ENCODE measurements around the gene NFIA.
A peak's percentile ranks its signal among the peaks of the same experiment; 100 is the strongest.

The NFIA gene

GRCh38 chr1:61093525-61094137, 11.3 kb downstream of the NFIA start:
- TF ChIP-seq CTCF (conservative IDR thresholded peaks at IDR 0.05; ENCODE audit: low read length), result no peak
- H3K4me3 ChIP-seq (ENCODE audit: low read length), result no peak overlapping the region
- DNase-seq (ENCODE audit: low read depth), result peak; percentile 53

- no peak overlapping the region for H3K4me3 ChIP-seq (ENCODE audit: low read length)
- no peak for DNase-seq (ENCODE audit: low read depth)
- TF ChIP-seq CTCF (conservative IDR thresholded peaks at IDR 0.05; ENCODE audit: low read length), result no peak
Measured at GRCh38 chr1:61094677-61095469, 12.5 kb downstream of the NFIA start.

GRCh38 chr1:61095470-61095812, 13.1 kb downstream of the NFIA start:
- no peak for TF ChIP-seq CTCF (conservative IDR thresholded peaks at IDR 0.05; ENCODE audit: low read length)
- H3K4me3 ChIP-seq (ENCODE audit: low read length), result no peak overlapping the region
- DNase-seq (ENCODE audit: low read depth), result no peak

- peak; percentile 78 for DNase-seq (ENCODE audit: low read depth)
- no peak for TF ChIP-seq CTCF (conservative IDR thresholded peaks at IDR 0.05; ENCODE audit: low read length)
- H3K4me3 ChIP-seq (ENCODE audit: low read length), result no peak overlapping the region
Measured at GRCh38 chr1:61097317-61097716, 15.0 kb downstream of the NFIA start.

- no peak for TF ChIP-seq CTCF (conservative IDR thresholded peaks at IDR 0.05; ENCODE audit: low read length)
- no peak overlapping the region for H3K4me3 ChIP-seq (ENCODE audit: low read length)
- DNase-seq (ENCODE audit: low read depth), result no peak
Measured at GRCh38 chr1:61097722-61098121, 15.4 kb downstream of the NFIA start.

- H3K4me3 ChIP-seq (ENCODE audit: low read length), result no peak overlapping the region
- no peak for DNase-seq (ENCODE audit: low read depth)
- TF ChIP-seq CTCF (conservative IDR thresholded peaks at IDR 0.05; ENCODE audit: low read length), result no peak
Measured at GRCh38 chr1:61098333-61098732, 16.0 kb downstream of the NFIA start.

GRCh38 chr1:61098906-61099437, 16.6 kb downstream of the NFIA start:
- no peak for TF ChIP-seq CTCF (conservative IDR thresholded peaks at IDR 0.05; ENCODE audit: low read length)
- no peak for DNase-seq (ENCODE audit: low read depth)
- no peak overlapping the region for H3K4me3 ChIP-seq (ENCODE audit: low read length)

Data from AG10803 (cell line).